Spleen (tissue), 7 donors: ENCODE measurements around the gene TIPIN.

Experiments used
- POLR2A ChIP-seq, 3 donors: fragments of 450-650 bp; IDR thresholded peaks; one replicate each; pipeline ENCODE4 v1.5.1; 2017; ENCODE audit warnings: antibody characterized with exemption in 3 of 3, mild to moderate bottlenecking in 1 of 3
- POLR2AphosphoS5 ChIP-seq, 3 donors: sonication (generic); formaldehyde crosslinking; IDR thresholded peaks; one replicate each; pipeline ENCODE4 v1.5.1; 2017; ENCODE audit warnings: antibody characterized with exemption in 3 of 3
- TF ChIP-seq, protein P1 (sequence below), 11 experiments: fragments of 200-600 bp in 7 of 11; fragments of 450-650 bp in 4 of 11; sonication (generic) in 4 of 11; IDR thresholded peaks in 8 of 11; conservative IDR thresholded peaks in 3 of 11; 1 replicate in 7 of 11; 2 replicates in 4 of 11; pipeline versions ENCODE4 v1.4.0 to v1.8.0; 2016 to 2021; ENCODE audit warnings: antibody characterized with exemption in 11 of 11, inconsistent platforms in 4 of 11, mild to moderate bottlenecking in 1 of 11
- donor health status: DM: no; HTN: no; CAD: no; lungs with moderate emphysema.
- donor health status: DM: no; HTN: no; CAD: no.
- donor health status: DM: no; HTN: no; CAD: no.

DNA sequence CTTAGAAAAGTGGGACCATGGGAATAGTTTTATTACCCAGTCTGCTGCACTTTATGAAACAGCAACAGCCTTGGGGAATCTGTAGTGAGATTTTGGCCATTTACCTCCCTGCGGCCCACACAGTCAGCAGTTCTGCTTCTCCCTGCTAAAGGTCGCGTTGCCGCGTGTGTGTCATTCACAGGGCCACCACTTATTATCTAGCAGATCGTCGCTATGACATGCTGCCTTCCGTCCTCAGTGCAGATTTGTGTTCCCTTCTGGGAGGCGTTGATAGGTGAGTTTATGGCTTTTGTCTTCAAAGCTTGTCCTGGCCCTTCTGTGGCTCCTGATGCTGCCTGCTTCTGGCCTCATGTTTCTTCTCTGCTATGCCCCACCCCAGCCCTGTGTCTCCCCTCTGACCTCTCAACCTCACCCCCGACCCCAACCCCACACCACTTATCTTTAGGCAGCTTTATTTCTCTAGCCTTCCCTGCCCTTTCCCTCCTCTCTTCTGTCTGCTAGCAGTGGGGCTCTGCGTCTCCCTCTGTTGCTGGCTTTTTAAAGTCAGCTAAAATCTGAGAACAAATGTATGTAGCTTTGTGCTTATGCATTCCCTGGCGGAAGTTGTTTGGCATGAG, 33.1 kb downstream of the TIPIN start:
- TF ChIP-seq, protein P1, sequence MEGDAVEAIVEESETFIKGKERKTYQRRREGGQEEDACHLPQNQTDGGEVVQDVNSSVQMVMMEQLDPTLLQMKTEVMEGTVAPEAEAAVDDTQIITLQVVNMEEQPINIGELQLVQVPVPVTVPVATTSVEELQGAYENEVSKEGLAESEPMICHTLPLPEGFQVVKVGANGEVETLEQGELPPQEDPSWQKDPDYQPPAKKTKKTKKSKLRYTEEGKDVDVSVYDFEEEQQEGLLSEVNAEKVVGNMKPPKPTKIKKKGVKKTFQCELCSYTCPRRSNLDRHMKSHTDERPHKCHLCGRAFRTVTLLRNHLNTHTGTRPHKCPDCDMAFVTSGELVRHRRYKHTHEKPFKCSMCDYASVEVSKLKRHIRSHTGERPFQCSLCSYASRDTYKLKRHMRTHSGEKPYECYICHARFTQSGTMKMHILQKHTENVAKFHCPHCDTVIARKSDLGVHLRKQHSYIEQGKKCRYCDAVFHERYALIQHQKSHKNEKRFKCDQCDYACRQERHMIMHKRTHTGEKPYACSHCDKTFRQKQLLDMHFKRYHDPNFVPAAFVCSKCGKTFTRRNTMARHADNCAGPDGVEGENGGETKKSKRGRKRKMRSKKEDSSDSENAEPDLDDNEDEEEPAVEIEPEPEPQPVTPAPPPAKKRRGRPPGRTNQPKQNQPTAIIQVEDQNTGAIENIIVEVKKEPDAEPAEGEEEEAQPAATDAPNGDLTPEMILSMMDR (IDR thresholded peaks at IDR 0.05 in 8 of 11, conservative IDR thresholded peaks at IDR 0.05 in 3 of 11) = no peak
- TF ChIP-seq POLR2AphosphoS5 (IDR thresholded peaks at IDR 0.05) (no peak), POLR2A (IDR thresholded peaks at IDR 0.05) (no peak)
